Thoracic aorta (tissue), 2 donors: ENCODE data around the gene SLC7A1. TPM values are rescaled to one million over a fixed set of nuclear protein-coding genes. Genes with fewer than 3 reads are reported as not detected.

Experiments used
- ATAC-seq: fragments of 150-250 bp; one replicate; pipeline ENCODE4 v1.8.0; 2017; ENCODE audit warnings: low read depth; ENCODE audit not compliant: insufficient number of reproducible peaks, low FRiP score
- DNase-seq: peaks from one replicate; pipeline ENCODE4 v3.0.0-alpha.2; 2020; ENCODE audit warnings: low spot score
- H3K27ac ChIP-seq, 2 donors: fragments of 200-600 bp; sonication (generic); 1 replicate in 1 of 2; 2 replicates in 1 of 2; pipeline ENCODE4 v1.5.1; 2016; ENCODE audit warnings: mild to moderate bottlenecking in 2 of 2, moderate library complexity in 2 of 2
- H3K27me3 ChIP-seq: fragments of 200-600 bp; sonication (generic); replicated peaks from 2 replicates; pipeline ENCODE4 v1.6.0; 2016; ENCODE audit warnings: mild to moderate bottlenecking; ENCODE audit not compliant: insufficient read depth
- H3K36me3 ChIP-seq: fragments of 200-600 bp; sonication (generic); one replicate; pipeline ENCODE4 v1.5.1; 2016
- H3K4me1 ChIP-seq, 2 donors: fragments of 200-600 bp; sonication (generic); 1 replicate in 1 of 2; 2 replicates in 1 of 2; pipeline versions ENCODE4 v1.5.1 to v1.6.0; 2016; ENCODE audit warnings: low read depth in 2 of 2, mild to moderate bottlenecking in 1 of 2; ENCODE audit not compliant: control insufficient read depth in 1 of 2
- H3K4me3 ChIP-seq: fragments of 200-600 bp; sonication (generic); 2 replicates; pipeline ENCODE4 v1.5.1; 2016; ENCODE audit warnings: mild to moderate bottlenecking
- H3K9me3 ChIP-seq: fragments of 200-600 bp; sonication (generic); 2 replicates; pipeline ENCODE4 v1.5.1; 2016
- CTCF ChIP-seq: fragments of 200-600 bp; sonication (generic); IDR thresholded peaks from one replicate; pipeline ENCODE4 v1.5.1; 2019; ENCODE audit warnings: antibody characterized with exemption
- total RNA-seq, 2 donors: library from RNA; depleted of rRNA; stranded (reverse); fragments of >200 nt; gene quantifications; one replicate each; pipeline versions ENCODE4 v1.1.0 to v1.2.3, GENCODE V29; 2016

Gene SLC7A1
- total RNA-seq, 2 donors from 2014 or later: 24.0 to 39.1 TPM

GRCh38 chr13:29573190-29573589 is 22.3 kb downstream of the SLC7A1 start:
- no peak overlapping the region for H3K27ac ChIP-seq
- H3K36me3 ChIP-seq: no peaks in the 10 kb centered on the region
- no peaks in the 10 kb centered on the region for H3K27me3 ChIP-seq
- no peak for TF ChIP-seq CTCF
- H3K4me1 ChIP-seq: peaks cover 15 to 28% of the 10 kb centered on the region in 2 donors
- H3K9me3 ChIP-seq: no peaks in the 10 kb centered on the region
- no peak overlapping the region for H3K4me3 ChIP-seq
- DNase-seq (no peak), ATAC-seq (no peak)

GRCh38 chr13:29572575-29572974 is 22.9 kb downstream of the SLC7A1 start:
- DNase-seq (no peak), ATAC-seq (no peak)
- Histone ChIP-seq H3K27me3 (no peaks in the 10 kb centered on the region), H3K4me3 (no peak overlapping the region), H3K36me3 (no peaks in the 10 kb centered on the region), H3K27ac (no peak overlapping the region), H3K9me3 (no peaks in the 10 kb centered on the region), H3K4me1 (peaks cover 14 to 22% of the 10 kb centered on the region in 2 donors)
- TF ChIP-seq CTCF: no peak

GRCh38 chr13:29571876-29572570 is 23.5 kb downstream of the SLC7A1 start:
- ATAC-seq (no peak), DNase-seq (no peak)
- TF ChIP-seq CTCF: no peak
- no peaks in the 10 kb centered on the region for H3K36me3 ChIP-seq
- no peak overlapping the region for H3K27ac ChIP-seq
- no peaks in the 10 kb centered on the region for H3K9me3 ChIP-seq
- H3K4me1 ChIP-seq: peaks cover 9 to 16% of the 10 kb centered on the region in 2 donors
- H3K4me3 ChIP-seq: no peak overlapping the region
- H3K27me3 ChIP-seq: no peaks in the 10 kb centered on the region

- no peak for TF ChIP-seq CTCF
- DNase-seq (no peak), ATAC-seq (no peak)
- H3K9me3 ChIP-seq: no peaks in the 10 kb centered on the region
- no peak overlapping the region for H3K27ac ChIP-seq
- no peak overlapping the region for H3K4me3 ChIP-seq
- H3K27me3 ChIP-seq: no peaks in the 10 kb centered on the region
- peaks cover 6 to 9% of the 10 kb centered on the region in 2 donors for H3K4me1 ChIP-seq
- no peaks in the 10 kb centered on the region for H3K36me3 ChIP-seq
Measured at GRCh38 chr13:29570051-29570654, 25.3 kb downstream of the SLC7A1 start.

- H3K27ac ChIP-seq: no peak overlapping the region
- H3K36me3 ChIP-seq: no peaks in the 10 kb centered on the region
- TF ChIP-seq CTCF: no peak
- no peak for DNase-seq
- H3K27me3 ChIP-seq: no peaks in the 10 kb centered on the region
- H3K4me3 ChIP-seq: no peak overlapping the region
- no peak for ATAC-seq
- no peaks in the 10 kb centered on the region for H3K9me3 ChIP-seq
- H3K4me1 ChIP-seq: peaks cover 6 to 14% of the 10 kb centered on the region in 2 donors
Measured at GRCh38 chr13:29569253-29570050, 26.0 kb downstream of the SLC7A1 start.
